CD4-positive, alpha-beta T cell (primary cell): ENCODE measurements around the gene NPAS4. TPM values are rescaled to one million over a fixed set of nuclear protein-coding genes. Genes with fewer than 3 reads are reported as not detected.
A peak's percentile ranks its signal among the peaks of the same experiment; 100 is the strongest.
"Not testable (repeated sequence)": the region's sequence is repeated elsewhere in the genome, so short reads cannot be mapped to it uniquely, and the experiment has no call there.

Experiments used
- ATAC-seq: fragments of 200-7000 bp; cut with Tn5 transposase; one replicate; pipeline ENCODE4 v1.10.0; 2022; ENCODE audit warnings: mild to moderate bottlenecking; ENCODE audit not compliant: poor library complexity
- CTCF ChIA-PET: fragments of 350-600 bp; sonication (Branson Sonifier 250); formaldehyde crosslinking; loops from one replicate; lab custom pipeline; 2021; ENCODE audit warnings: antibody characterized with exemption, inconsistent platforms; lab: Charles Lee
- POLR2A ChIA-PET: fragments of 350-600 bp; sonication (Branson Sonifier 250); formaldehyde crosslinking; loops from one replicate; lab custom pipeline; 2021; ENCODE audit warnings: antibody characterized with exemption, inconsistent platforms; lab: Charles Lee
- DNase-seq, 14 experiments: peaks; one replicate each; pipeline ENCODE4 v3.0.0-alpha.2; 2013 to 2020; ENCODE audit warnings: mixed read lengths in 2 of 14
- H3K27ac ChIP-seq, 2 donors: one replicate each; pipeline versions ENCODE4 v1.5.1 to v1.7.0; 2013; ENCODE audit warnings: low read length in 2 of 2, low read depth in 1 of 2, mild to moderate bottlenecking in 1 of 2
- H3K27me3 ChIP-seq, 2 experiments: 1 replicate in 1 of 2; 2 replicates in 1 of 2; pipeline versions ENCODE4 v1.6.1 to v1.7.0; 2013; ENCODE audit warnings: low read length in 2 of 2, control low read depth in 1 of 2, mild to moderate bottlenecking in 1 of 2, moderate library complexity in 1 of 2; ENCODE audit not compliant: insufficient read depth in 2 of 2, control insufficient read depth in 1 of 2
- H3K36me3 ChIP-seq: one replicate; pipeline ENCODE4 v1.6.1; 2013; ENCODE audit warnings: low read length, control low read depth; ENCODE audit not compliant: insufficient read depth
- H3K4me1 ChIP-seq: one replicate; pipeline ENCODE4 v1.6.1; 2013; ENCODE audit warnings: low read length, control low read depth; ENCODE audit not compliant: insufficient read depth
- H3K4me3 ChIP-seq: one replicate; pipeline ENCODE4 v1.5.1; 2013; ENCODE audit warnings: mild to moderate bottlenecking, low read length, moderate library complexity
- H3K9me3 ChIP-seq, 2 experiments: 1 replicate in 1 of 2; 2 replicates in 1 of 2; pipeline versions ENCODE4 v1.6.1 to v1.7.0; 2013; ENCODE audit warnings: low read length in 2 of 2, mild to moderate bottlenecking in 2 of 2, control low read depth in 1 of 2, moderate library complexity in 1 of 2; ENCODE audit not compliant: control insufficient read depth in 1 of 2, insufficient read depth in 1 of 2
- H3K27ac Mint-ChIP-seq: one replicate; pipeline ENCODE4 v1.8.0; 2020; ENCODE audit warnings: mixed read lengths
- H3K27me3 Mint-ChIP-seq: one replicate; pipeline ENCODE4 v1.8.0; 2021; ENCODE audit warnings: mixed read lengths
- H3K36me3 Mint-ChIP-seq: one replicate; pipeline ENCODE4 v1.8.0; 2021; ENCODE audit warnings: low read depth, mixed read lengths
- H3K4me1 Mint-ChIP-seq: one replicate; pipeline ENCODE4 v1.8.0; 2021; ENCODE audit warnings: low read depth, mixed read lengths
- H3K4me3 Mint-ChIP-seq: one replicate; pipeline ENCODE4 v1.8.0; 2020; ENCODE audit warnings: mild to moderate bottlenecking, mixed read lengths
- H3K9me3 Mint-ChIP-seq: one replicate; pipeline ENCODE4 v1.8.0; 2020; ENCODE audit warnings: mixed read lengths
- CTCF ChIP-seq: fragments of 200-600 bp; IDR thresholded peaks from one replicate; pipeline ENCODE4 v1.8.0; 2022; ENCODE audit warnings: antibody characterized with exemption, mild to moderate bottlenecking
- intact Hi-C, 2 experiments: fragments of 100-400 bp; cut with DNase I in 1 of 2; cut with micrococcal nuclease in 1 of 2; formaldehyde crosslinking; loops; one replicate each; pipeline versions ENCODE4 v1.15.1 to v1.9.0; 2023 to 2025; cut with DNase I, micrococcal nuclease
- total RNA-seq, 174 experiments: library from RNA in 2 of 174; stranded (reverse) in 2 of 174; gene quantifications; one replicate each; pipeline ENCODE4 v1.2.3 and lab custom pipeline; 2021 to 2026

NPAS4 gene
- total RNA-seq, 2 experiments from 2014 or later = not detected

- H3K27ac ChIP-seq, H3K27ac Mint-ChIP-seq, POLR2A ChIA-PET, H3K27me3 ChIP-seq, H3K4me3 ChIP-seq, intact Hi-C loops, H3K27me3 Mint-ChIP-seq, H3K4me3 Mint-ChIP-seq, DNase-seq, H3K9me3 Mint-ChIP-seq, ATAC-seq, CTCF ChIA-PET: not testable (repeated sequence)
- Histone ChIP-seq H3K4me1 (peaks cover 11% of the 10 kb centered on the region), H3K36me3 (peaks cover 14% of the 10 kb centered on the region), H3K9me3 (peaks cover 6 to 11% of the 10 kb centered on the region in 2 experiments)
- Mint-ChIP-seq H3K36me3 (peaks cover 26% of the 10 kb centered on the region), H3K4me1 (peaks cover 13% of the 10 kb centered on the region)
Measured at GRCh38 chr11:66440940-66441282, 20.1 kb downstream of the NPAS4 start.

GRCh38 chr11:66443602-66444001 is 22.8 kb downstream of the NPAS4 start:
- peaks cover 6% of the 10 kb centered on the region for H3K4me1 Mint-ChIP-seq
- peaks cover 6 to 11% of the 10 kb centered on the region in 2 experiments for H3K9me3 ChIP-seq
- H3K4me3 ChIP-seq = no peak overlapping the region
- DNase-seq = peak in 2 of 14 experiments; percentile 47 to 60
- ATAC-seq = no peak
- intact Hi-C loops = no loop called here
- peaks cover 7% of the 10 kb centered on the region for H3K27me3 Mint-ChIP-seq
- no peak overlapping the region for H3K27ac Mint-ChIP-seq
- POLR2A ChIA-PET = no interaction called here
- peaks cover 5% of the 10 kb centered on the region for H3K36me3 Mint-ChIP-seq
- no peaks in the 10 kb centered on the region for H3K36me3 ChIP-seq
- H3K4me3 Mint-ChIP-seq = no peak overlapping the region
- no peak overlapping the region for H3K27ac ChIP-seq
- CTCF ChIA-PET = no interaction called here
- peaks cover 3% of the 10 kb centered on the region for H3K4me1 ChIP-seq
- H3K27me3 ChIP-seq = no peaks in the 10 kb centered on the region
- H3K9me3 Mint-ChIP-seq = no peaks in the 10 kb centered on the region
- no peak for TF ChIP-seq CTCF

- DNase-seq (no peak), ATAC-seq (no peak)
- peaks cover 6 to 11% of the 10 kb centered on the region in 2 experiments for H3K9me3 ChIP-seq
- no peaks in the 10 kb centered on the region for H3K9me3 Mint-ChIP-seq
- no peak for TF ChIP-seq CTCF
- no peaks in the 10 kb centered on the region for H3K36me3 ChIP-seq
- H3K27ac ChIP-seq = no peak overlapping the region
- CTCF ChIA-PET = interaction anchor here (1.0 to 1.2 kb wide), 2 partner anchors 8 to 231 kb away, joined by 3 read pairs; partner anchors contain the start of gene MRPL11
- H3K4me1 ChIP-seq = no peaks in the 10 kb centered on the region
- POLR2A ChIA-PET = no interaction called here
- H3K27me3 Mint-ChIP-seq = peaks cover 4% of the 10 kb centered on the region
- no peaks in the 10 kb centered on the region for H3K36me3 Mint-ChIP-seq
- intact Hi-C loops = no loop called here
- H3K4me1 Mint-ChIP-seq = no peaks in the 10 kb centered on the region
- no peaks in the 10 kb centered on the region for H3K27me3 ChIP-seq
- no peak overlapping the region for H3K4me3 Mint-ChIP-seq
- no peak overlapping the region for H3K27ac Mint-ChIP-seq
- H3K4me3 ChIP-seq = no peak overlapping the region
Measured at GRCh38 chr11:66447012-66447411, 26.2 kb downstream of the NPAS4 start.

DNA sequence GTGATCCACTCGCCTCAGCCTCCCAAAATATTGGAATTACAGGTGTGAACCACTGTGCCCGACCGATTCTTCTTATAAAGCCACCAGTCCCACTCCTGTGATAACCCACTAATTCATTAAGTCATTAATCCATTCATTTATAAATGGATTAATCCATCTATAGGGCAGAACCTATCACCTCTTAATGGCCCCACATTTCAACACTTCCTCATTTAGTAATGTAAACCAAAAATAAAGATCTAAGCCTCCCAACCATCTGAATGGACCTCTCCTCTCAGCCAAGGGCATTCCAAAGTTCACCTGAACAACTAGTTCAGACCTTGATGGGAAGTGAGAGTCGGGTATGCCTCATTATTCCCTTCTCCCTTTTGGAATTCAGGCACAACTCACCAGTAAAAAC is 27.7 kb downstream of the NPAS4 start:
- no peaks in the 10 kb centered on the region for H3K27me3 ChIP-seq
- H3K9me3 ChIP-seq = peaks cover under 1 to 3% of the 10 kb centered on the region in 2 experiments
- TF ChIP-seq CTCF = no peak
- H3K36me3 ChIP-seq = no peaks in the 10 kb centered on the region
- Mint-ChIP-seq H3K4me1 (no peaks in the 10 kb centered on the region), H3K9me3 (no peaks in the 10 kb centered on the region), H3K36me3 (no peaks in the 10 kb centered on the region), H3K4me3 (no peak overlapping the region), H3K27me3 (peaks cover 4% of the 10 kb centered on the region), H3K27ac (no peak overlapping the region)
- no peak overlapping the region for H3K4me3 ChIP-seq
- ATAC-seq (no peak), DNase-seq (no peak)
- no peak overlapping the region for H3K27ac ChIP-seq
- CTCF ChIA-PET = interaction anchor here (1.1 kb wide), 1 partner anchor 10 kb away, joined by 3 read pairs; the partner anchor contains the start of gene MRPL11
- POLR2A ChIA-PET = no interaction called here
- H3K4me1 ChIP-seq = no peaks in the 10 kb centered on the region
- intact Hi-C loops = no loop called here
